GM19238 (cell line): ENCODE results near the gene PNCK.
"Not testable (repeated sequence)": the region's sequence is repeated elsewhere in the genome, so short reads cannot be mapped to it uniquely, and the experiment has no call there.

Experiments used
- DNase-seq: peaks from one replicate; pipeline ENCODE4 v3.0.0; 2011; ENCODE audit warnings: low spot score; ENCODE audit not compliant: insufficient read length

PNCK gene

GRCh38 chrX:153699210-153699783 lies 25.7 kb upstream of the PNCK start:
- DNase-seq, result not testable (repeated sequence)

GRCh38 chrX:153697924-153698865 lies 24.6 kb upstream of the PNCK start:
- no peak for DNase-seq

GRCh38 chrX:153696986-153697722 lies 23.5 kb upstream of the PNCK start:
- not testable (repeated sequence) for DNase-seq

- DNase-seq, result not testable (repeated sequence)
Measured at GRCh38 chrX:153696538-153696937, 22.9 kb upstream of the PNCK start.

GRCh38 chrX:153696100-153696499 lies 22.5 kb upstream of the PNCK start:
- DNase-seq, result no peak

- DNase-seq, result no peak
Measured at GRCh38 chrX:153694687-153695270, 21.2 kb upstream of the PNCK start.

GRCh38 chrX:153694256-153694655 lies 20.6 kb upstream of the PNCK start:
- not testable (repeated sequence) for DNase-seq

GRCh38 chrX:153693216-153694086 lies 19.8 kb upstream of the PNCK start:
- no peak for DNase-seq

GRCh38 chrX:153692611-153693156 lies 19.1 kb upstream of the PNCK start:
- no peak for DNase-seq

- no peak for DNase-seq
Measured at GRCh38 chrX:153692003-153692402, 18.4 kb upstream of the PNCK start.

GRCh38 chrX:153691032-153691827 lies 17.6 kb upstream of the PNCK start:
- DNase-seq, result not testable (repeated sequence)

- no peak for DNase-seq
Measured at GRCh38 chrX:153690466-153690865, 16.9 kb upstream of the PNCK start.

- no peak for DNase-seq
Measured at GRCh38 chrX:153689654-153690465, 16.2 kb upstream of the PNCK start.

- no peak for DNase-seq
Measured at GRCh38 chrX:153688911-153689590, 15.4 kb upstream of the PNCK start.

- no peak for DNase-seq
Measured at GRCh38 chrX:153688506-153688905, 14.9 kb upstream of the PNCK start.

GRCh38 chrX:153688071-153688470 lies 14.5 kb upstream of the PNCK start:
- DNase-seq, result no peak

GRCh38 chrX:153687121-153688039 lies 13.8 kb upstream of the PNCK start, which contains the start of gene SLC6A8:
Gene SLC6A8 (plus strand): TSS chrX:153687926. CDS start chrX:153688575, 649 bp downstream.
- no peak for DNase-seq
